Gastrocnemius medialis (tissue), 4 donors: ENCODE data around the gene PIH1D1.

Source experiments
- POLR2A ChIP-seq, 2 donors: fragments of 450-650 bp; IDR thresholded peaks; one replicate each; pipeline ENCODE4 v1.6.1; 2017; ENCODE audit warnings: antibody characterized with exemption in 2 of 2, mild to moderate bottlenecking in 2 of 2, moderate library complexity in 2 of 2
- TF ChIP-seq, protein P1 (sequence below), 5 experiments: fragments of 450-650 bp in 3 of 5; fragments of 200-600 bp in 2 of 5; sonication (generic) in 2 of 5; IDR thresholded peaks in 4 of 5; conservative IDR thresholded peaks in 1 of 5; 1 replicate in 4 of 5; 2 replicates in 1 of 5; pipeline ENCODE4 v1.5.1; 2016 to 2019; ENCODE audit warnings: antibody characterized with exemption in 5 of 5, mild to moderate bottlenecking in 3 of 5, moderate library complexity in 3 of 5

DNA sequence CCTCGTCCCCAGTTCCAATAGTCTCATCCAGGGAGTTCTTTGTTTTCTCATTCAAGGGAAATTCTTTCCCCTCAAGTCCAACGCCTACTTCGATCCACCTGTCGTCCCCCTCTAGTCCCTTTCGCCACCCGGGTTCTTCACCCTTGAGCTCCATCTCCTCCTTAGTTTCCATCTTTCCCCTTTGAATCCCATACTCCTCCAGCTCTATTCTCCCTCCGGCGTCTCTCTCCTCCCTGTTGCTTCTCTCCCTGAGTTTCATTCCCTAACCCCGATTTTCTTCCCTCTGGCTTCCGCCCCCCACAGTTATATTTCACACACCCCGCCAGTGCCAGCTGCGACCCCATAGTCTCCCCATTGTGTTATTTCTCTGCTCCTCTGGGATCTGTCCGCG lies 9.7 kb downstream of the PIH1D1 start:
- TF ChIP-seq, protein P1, sequence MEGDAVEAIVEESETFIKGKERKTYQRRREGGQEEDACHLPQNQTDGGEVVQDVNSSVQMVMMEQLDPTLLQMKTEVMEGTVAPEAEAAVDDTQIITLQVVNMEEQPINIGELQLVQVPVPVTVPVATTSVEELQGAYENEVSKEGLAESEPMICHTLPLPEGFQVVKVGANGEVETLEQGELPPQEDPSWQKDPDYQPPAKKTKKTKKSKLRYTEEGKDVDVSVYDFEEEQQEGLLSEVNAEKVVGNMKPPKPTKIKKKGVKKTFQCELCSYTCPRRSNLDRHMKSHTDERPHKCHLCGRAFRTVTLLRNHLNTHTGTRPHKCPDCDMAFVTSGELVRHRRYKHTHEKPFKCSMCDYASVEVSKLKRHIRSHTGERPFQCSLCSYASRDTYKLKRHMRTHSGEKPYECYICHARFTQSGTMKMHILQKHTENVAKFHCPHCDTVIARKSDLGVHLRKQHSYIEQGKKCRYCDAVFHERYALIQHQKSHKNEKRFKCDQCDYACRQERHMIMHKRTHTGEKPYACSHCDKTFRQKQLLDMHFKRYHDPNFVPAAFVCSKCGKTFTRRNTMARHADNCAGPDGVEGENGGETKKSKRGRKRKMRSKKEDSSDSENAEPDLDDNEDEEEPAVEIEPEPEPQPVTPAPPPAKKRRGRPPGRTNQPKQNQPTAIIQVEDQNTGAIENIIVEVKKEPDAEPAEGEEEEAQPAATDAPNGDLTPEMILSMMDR (IDR thresholded peaks at IDR 0.05 in 4 of 5, conservative IDR thresholded peaks at IDR 0.05 in 1 of 5): no peak
- peak in 1 of 2 donors; percentile 37 for TF ChIP-seq POLR2A (IDR thresholded peaks at IDR 0.05)
